KMS-11 (cell line): Measurements from ENCODE around the gene CACNB2.

ENCODE experiments used
- H2AFZ ChIP-seq: fragments of 200-600 bp; sonication (generic); 2 replicates; pipeline ENCODE4 v1.6.1; 2016; ENCODE audit warnings: antibody characterized with exemption, mixed run types, low read depth
- H3K27ac ChIP-seq: fragments of 200-600 bp; sonication (generic); 2 replicates; pipeline ENCODE4 v1.6.1; 2016; ENCODE audit warnings: mild to moderate bottlenecking, mixed run types
- H3K27me3 ChIP-seq: fragments of 200-600 bp; sonication (generic); 2 replicates; pipeline ENCODE4 v1.6.1; 2017; ENCODE audit warnings: mild to moderate bottlenecking, low read depth, mixed run types, moderate library complexity; ENCODE audit not compliant: insufficient read depth
- H3K36me3 ChIP-seq: fragments of 200-600 bp; sonication (generic); 2 replicates; pipeline ENCODE4 v1.6.1; 2017; ENCODE audit warnings: mild to moderate bottlenecking, mixed run types; ENCODE audit not compliant: insufficient read depth
- H3K4me1 ChIP-seq: fragments of 200-600 bp; sonication (generic); 2 replicates; pipeline ENCODE4 v1.6.1; 2016; ENCODE audit warnings: mild to moderate bottlenecking, low read depth, mixed run types; ENCODE audit not compliant: poor library complexity, severe bottlenecking
- H3K4me2 ChIP-seq: fragments of 200-600 bp; sonication (generic); 2 replicates; pipeline ENCODE4 v1.7.0; 2016; ENCODE audit warnings: mild to moderate bottlenecking, mixed run types
- H3K4me3 ChIP-seq: fragments of 200-600 bp; sonication (generic); IDR thresholded peaks from 2 replicates; pipeline ENCODE4 v1.6.1; 2017; ENCODE audit warnings: low read depth, low read length, mixed read lengths; ENCODE audit not compliant: insufficient read depth
- H3K79me2 ChIP-seq: fragments of 200-600 bp; sonication (generic); 2 replicates; pipeline ENCODE4 v1.6.1; 2016; ENCODE audit warnings: low read depth, mixed run types; ENCODE audit not compliant: insufficient read depth
- H3K9ac ChIP-seq: fragments of 200-600 bp; sonication (generic); 2 replicates; pipeline ENCODE4 v1.6.1; 2016; ENCODE audit warnings: mild to moderate bottlenecking, mixed run types
- H4K20me1 ChIP-seq: fragments of 200-600 bp; sonication (generic); 2 replicates; pipeline ENCODE4 v1.6.1; 2016; ENCODE audit warnings: mild to moderate bottlenecking, mixed run types; ENCODE audit not compliant: insufficient read depth
- TF ChIP-seq, protein P1 (sequence below): fragments of 200-600 bp; sonication (generic); conservative IDR thresholded peaks from 2 replicates; pipeline ENCODE4 v1.6.1; 2017; ENCODE audit warnings: low read depth, mild to moderate bottlenecking, antibody characterized with exemption, low read length, moderate library complexity, mixed read lengths

Gene CACNB2

DNA sequence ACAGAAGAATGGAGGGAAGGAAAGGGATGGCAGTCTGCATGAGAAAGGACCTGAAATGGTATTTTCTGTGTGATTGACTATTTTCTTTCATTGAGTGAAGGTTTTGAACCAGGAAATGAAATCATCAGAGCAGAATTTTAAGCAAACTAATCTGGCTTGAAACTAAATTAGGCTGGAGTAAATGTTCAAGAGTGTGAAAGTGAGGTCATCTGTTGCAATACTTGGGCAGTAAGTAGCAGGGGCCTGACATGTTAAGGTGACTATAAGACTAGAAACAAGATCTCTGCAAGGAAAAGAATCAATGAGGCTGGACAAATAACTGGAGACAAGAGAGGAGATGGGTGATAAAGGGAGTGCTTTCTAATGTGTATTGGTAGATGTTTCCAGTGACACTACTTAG lies 306.0 kb downstream of the CACNB2 start:
- H4K20me1 ChIP-seq, result no peaks in the 10 kb centered on the region
- H3K9ac ChIP-seq, result no peak overlapping the region
- H3K27ac ChIP-seq, result no peak overlapping the region
- H3K27me3 ChIP-seq, result no peaks in the 10 kb centered on the region
- H3K4me3 ChIP-seq, result no peak overlapping the region
- TF ChIP-seq, protein P1, sequence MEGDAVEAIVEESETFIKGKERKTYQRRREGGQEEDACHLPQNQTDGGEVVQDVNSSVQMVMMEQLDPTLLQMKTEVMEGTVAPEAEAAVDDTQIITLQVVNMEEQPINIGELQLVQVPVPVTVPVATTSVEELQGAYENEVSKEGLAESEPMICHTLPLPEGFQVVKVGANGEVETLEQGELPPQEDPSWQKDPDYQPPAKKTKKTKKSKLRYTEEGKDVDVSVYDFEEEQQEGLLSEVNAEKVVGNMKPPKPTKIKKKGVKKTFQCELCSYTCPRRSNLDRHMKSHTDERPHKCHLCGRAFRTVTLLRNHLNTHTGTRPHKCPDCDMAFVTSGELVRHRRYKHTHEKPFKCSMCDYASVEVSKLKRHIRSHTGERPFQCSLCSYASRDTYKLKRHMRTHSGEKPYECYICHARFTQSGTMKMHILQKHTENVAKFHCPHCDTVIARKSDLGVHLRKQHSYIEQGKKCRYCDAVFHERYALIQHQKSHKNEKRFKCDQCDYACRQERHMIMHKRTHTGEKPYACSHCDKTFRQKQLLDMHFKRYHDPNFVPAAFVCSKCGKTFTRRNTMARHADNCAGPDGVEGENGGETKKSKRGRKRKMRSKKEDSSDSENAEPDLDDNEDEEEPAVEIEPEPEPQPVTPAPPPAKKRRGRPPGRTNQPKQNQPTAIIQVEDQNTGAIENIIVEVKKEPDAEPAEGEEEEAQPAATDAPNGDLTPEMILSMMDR, result no peak
- H3K4me1 ChIP-seq, result no peaks in the 10 kb centered on the region
- no peaks in the 10 kb centered on the region for H3K79me2 ChIP-seq
- no peak overlapping the region for H2AFZ ChIP-seq
- H3K4me2 ChIP-seq, result no peak overlapping the region
- no peaks in the 10 kb centered on the region for H3K36me3 ChIP-seq

DNA sequence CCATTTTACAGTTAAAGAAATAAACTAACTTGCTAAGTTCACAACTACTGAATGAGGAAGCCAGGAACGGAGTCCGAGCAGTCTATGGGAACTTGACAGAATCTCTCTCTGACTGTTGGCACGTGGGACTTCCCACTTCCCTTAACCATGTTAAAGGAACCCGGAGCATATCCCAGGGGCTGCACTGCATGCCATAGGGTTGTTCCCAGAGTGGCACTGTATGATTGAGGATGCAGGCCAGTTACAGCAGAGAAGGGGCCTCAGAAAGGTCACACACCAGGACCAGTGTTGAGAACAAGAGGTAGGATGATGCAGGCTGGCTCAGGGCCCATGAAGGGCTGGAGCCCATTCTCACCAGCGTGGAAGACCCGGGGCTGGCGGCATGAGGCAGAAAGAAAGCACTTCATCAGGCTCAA lies 309.4 kb downstream of the CACNB2 start:
- Histone ChIP-seq H3K36me3 (no peaks in the 10 kb centered on the region), H3K79me2 (no peaks in the 10 kb centered on the region), H2AFZ (no peak overlapping the region), H3K4me3 (no peak overlapping the region), H3K4me2 (no peak overlapping the region), H3K9ac (no peak overlapping the region), H3K4me1 (no peaks in the 10 kb centered on the region), H3K27ac (no peak overlapping the region), H4K20me1 (no peaks in the 10 kb centered on the region), H3K27me3 (no peaks in the 10 kb centered on the region)
- TF ChIP-seq, protein P1, result no peak

- Histone ChIP-seq H3K4me1 (no peaks in the 10 kb centered on the region), H3K36me3 (no peaks in the 10 kb centered on the region), H3K4me2 (no peak overlapping the region), H3K27me3 (no peaks in the 10 kb centered on the region), H3K79me2 (no peaks in the 10 kb centered on the region), H3K9ac (no peak overlapping the region), H3K4me3 (no peak overlapping the region), H4K20me1 (no peaks in the 10 kb centered on the region), H3K27ac (no peak overlapping the region), H2AFZ (no peak overlapping the region)
- TF ChIP-seq, protein P1, result no peak
These were observed 310.1 kb downstream of the CACNB2 start for GRCh38 chr10:18450298-18450697.

DNA sequence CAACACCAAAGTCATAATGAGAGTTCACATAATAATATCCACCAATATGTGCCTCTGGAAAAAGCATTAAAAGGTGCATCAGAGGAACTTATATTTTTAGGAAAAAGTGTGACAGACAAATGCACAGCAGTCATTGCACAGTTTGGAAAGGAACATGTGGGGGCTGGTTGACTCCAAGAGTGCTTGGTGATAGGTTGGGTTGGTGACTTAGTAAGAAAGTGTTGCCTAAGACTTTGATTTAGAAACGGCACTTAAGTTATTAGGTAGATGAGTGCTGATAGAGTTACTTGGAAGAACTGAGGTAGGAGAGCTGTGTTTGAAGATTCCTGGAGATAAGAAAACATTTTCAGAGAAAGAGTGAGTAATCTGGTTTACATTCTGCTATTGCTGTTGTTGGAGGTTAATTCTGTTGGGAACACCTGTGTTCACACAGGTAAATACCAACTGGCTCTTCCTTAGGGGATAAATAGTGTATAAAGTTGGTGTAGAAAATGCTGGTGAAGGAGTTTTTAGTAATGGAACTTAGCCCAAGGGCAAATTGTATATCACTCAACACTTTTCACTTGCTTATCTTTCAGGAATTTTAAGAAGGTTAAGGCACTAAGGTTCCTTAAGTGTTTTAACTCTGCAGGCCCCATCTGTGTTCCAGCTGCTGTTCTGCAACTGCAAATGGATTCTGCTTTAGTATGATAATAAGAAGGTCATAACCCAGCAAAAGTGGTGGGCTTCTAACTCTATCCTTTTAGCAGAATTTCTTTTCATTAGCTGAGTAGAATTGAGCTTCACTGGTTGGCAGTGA lies 315.1 kb downstream of the CACNB2 start:
- H3K27me3 ChIP-seq, result no peaks in the 10 kb centered on the region
- no peak overlapping the region for H3K4me2 ChIP-seq
- H3K79me2 ChIP-seq, result no peaks in the 10 kb centered on the region
- no peak overlapping the region for H2AFZ ChIP-seq
- H3K4me3 ChIP-seq, result no peak overlapping the region
- H3K9ac ChIP-seq, result no peak overlapping the region
- TF ChIP-seq, protein P1, result no peak
- H4K20me1 ChIP-seq, result no peaks in the 10 kb centered on the region
- H3K4me1 ChIP-seq, result no peaks in the 10 kb centered on the region
- no peaks in the 10 kb centered on the region for H3K36me3 ChIP-seq
- H3K27ac ChIP-seq, result no peak overlapping the region
